SU-DHL-6 (cell line): ENCODE measurements around the gene WDFY1.

Experiments used
- H2AFZ ChIP-seq: fragments of 200-600 bp; sonication (generic); 2 replicates; pipeline ENCODE4 v1.6.1; 2014; ENCODE audit warnings: low read depth, mild to moderate bottlenecking, moderate library complexity, mixed read lengths, antibody characterized with exemption, low read length; ENCODE audit not compliant: severe bottlenecking
- H3F3A ChIP-seq: fragments of 200-600 bp; shearing (Covaris generic); 2 replicates; pipeline ENCODE4 v1.6.0; 2016; ENCODE audit warnings: antibody characterized with exemption, mild to moderate bottlenecking; ENCODE audit not compliant: insufficient read depth
- H3K27ac ChIP-seq: fragments of 200-600 bp; sonication (generic); 2 replicates; pipeline ENCODE4 v1.5.1; 2016; ENCODE audit warnings: low read depth, mild to moderate bottlenecking, low read length, moderate library complexity, mixed read lengths
- H3K27me3 ChIP-seq: fragments of 200-600 bp; sonication (generic), shearing (Covaris generic); 2 replicates; pipeline ENCODE4 v1.6.0; 2014; ENCODE audit warnings: mild to moderate bottlenecking, low read length
- H3K36me3 ChIP-seq: fragments of 200-600 bp; sonication (generic); 2 replicates; pipeline ENCODE4 v1.6.1; 2014; ENCODE audit warnings: mild to moderate bottlenecking, low read length, mixed read lengths
- H3K4me2 ChIP-seq: fragments of 300-600, 200-600 bp; shearing (Covaris generic), sonication (generic); 2 replicates; pipeline ENCODE4 v1.6.0; 2014; ENCODE audit warnings: low read length, low read depth, mild to moderate bottlenecking; ENCODE audit not compliant: poor library complexity, severe bottlenecking
- H3K4me3 ChIP-seq: fragments of 200-600 bp; sonication (generic); 2 replicates; pipeline ENCODE4 v1.5.1; 2014; ENCODE audit warnings: antibody characterized with exemption, low read length, mild to moderate bottlenecking, mixed read lengths; ENCODE audit not compliant: insufficient read depth, poor library complexity, severe bottlenecking
- H3K79me2 ChIP-seq: fragments of 200-600 bp; sonication (generic); 2 replicates; pipeline ENCODE4 v1.6.1; 2014; ENCODE audit warnings: mild to moderate bottlenecking, low read length, moderate library complexity; ENCODE audit not compliant: insufficient read depth
- H3K9ac ChIP-seq: fragments of 200-600 bp; sonication (generic); 2 replicates; pipeline ENCODE4 v1.7.0; 2014; ENCODE audit warnings: mild to moderate bottlenecking, low read length
- H3K9me2 ChIP-seq: fragments of 200-600 bp; sonication (generic); replicated peaks from 2 replicates; pipeline ENCODE4 v1.6.1; 2014; ENCODE audit warnings: low read length; ENCODE audit not compliant: insufficient read depth
- H3K9me3 ChIP-seq: fragments of 200-600 bp; sonication (generic); 2 replicates; pipeline ENCODE4 v1.6.1; 2014; ENCODE audit warnings: low read length, mixed read lengths; ENCODE audit not compliant: insufficient read depth
- H4K20me1 ChIP-seq: fragments of 200-600 bp; sonication (generic); 2 replicates; pipeline ENCODE4 v1.6.1; 2014; ENCODE audit warnings: low read depth, mild to moderate bottlenecking, antibody characterized with exemption, low read length, moderate library complexity, mixed read lengths
- CTCF ChIP-seq: fragments of 200-600 bp; sonication (generic); IDR thresholded peaks from one replicate; pipeline ENCODE4 v1.5.1; 2017; ENCODE audit warnings: antibody characterized with exemption, mild to moderate bottlenecking, low read length, moderate library complexity; ENCODE audit not compliant: insufficient read depth, poor library complexity, severe bottlenecking
- EZH2phosphoT487 ChIP-seq: fragments of 200-600 bp; sonication (generic), shearing (Covaris generic); conservative IDR thresholded peaks from 2 replicates; pipeline ENCODE4 v1.6.1; 2018; ENCODE audit warnings: mild to moderate bottlenecking, antibody characterized with exemption, low read length, moderate library complexity, mixed read lengths

The WDFY1 gene

GRCh38 chr2:223894009-223894408 lies 51.1 kb downstream of the WDFY1 start:
- H3K4me2 ChIP-seq, result no peak overlapping the region
- no peak overlapping the region for H2AFZ ChIP-seq
- no peaks in the 10 kb centered on the region for H3K9me2 ChIP-seq
- no peaks in the 10 kb centered on the region for H3K79me2 ChIP-seq
- no peaks in the 10 kb centered on the region for H4K20me1 ChIP-seq
- TF ChIP-seq EZH2phosphoT487 (no peak), CTCF (no peak)
- no peaks in the 10 kb centered on the region for H3K27me3 ChIP-seq
- no peak overlapping the region for H3K9ac ChIP-seq
- H3K27ac ChIP-seq, result no peak overlapping the region
- H3K36me3 ChIP-seq, result no peaks in the 10 kb centered on the region
- H3K4me3 ChIP-seq, result no peak overlapping the region
- H3F3A ChIP-seq, result no peaks in the 10 kb centered on the region
- H3K9me3 ChIP-seq, result no peaks in the 10 kb centered on the region

- Histone ChIP-seq H3K27me3 (no peaks in the 10 kb centered on the region), H3K9me3 (no peaks in the 10 kb centered on the region), H3K79me2 (no peaks in the 10 kb centered on the region), H3K27ac (no peak overlapping the region), H3K9ac (no peak overlapping the region), H3K4me3 (no peak overlapping the region), H3F3A (no peaks in the 10 kb centered on the region), H3K9me2 (no peaks in the 10 kb centered on the region), H3K4me2 (no peak overlapping the region), H3K36me3 (no peaks in the 10 kb centered on the region), H2AFZ (no peak overlapping the region), H4K20me1 (no peaks in the 10 kb centered on the region)
- TF ChIP-seq EZH2phosphoT487 (no peak), CTCF (no peak)
These were observed 54.4 kb downstream of the WDFY1 start for GRCh38 chr2:223890721-223891120.

- Histone ChIP-seq H3F3A (no peaks in the 10 kb centered on the region), H3K36me3 (no peaks in the 10 kb centered on the region), H3K9ac (no peak overlapping the region), H3K79me2 (no peaks in the 10 kb centered on the region), H2AFZ (no peak overlapping the region), H3K9me2 (no peaks in the 10 kb centered on the region), H3K27me3 (no peaks in the 10 kb centered on the region), H3K27ac (no peak overlapping the region), H3K9me3 (no peaks in the 10 kb centered on the region), H3K4me3 (no peak overlapping the region), H4K20me1 (no peaks in the 10 kb centered on the region), H3K4me2 (no peak overlapping the region)
- TF ChIP-seq CTCF, result no peak
- TF ChIP-seq EZH2phosphoT487, result no peak
These were observed 55.9 kb downstream of the WDFY1 start for GRCh38 chr2:223889229-223889628.

- Histone ChIP-seq H3K36me3 (no peaks in the 10 kb centered on the region), H3K9me3 (no peaks in the 10 kb centered on the region), H3K4me2 (no peak overlapping the region), H2AFZ (no peak overlapping the region), H3K27ac (no peak overlapping the region), H3K79me2 (no peaks in the 10 kb centered on the region), H3F3A (no peaks in the 10 kb centered on the region), H3K9me2 (no peaks in the 10 kb centered on the region), H3K4me3 (no peak overlapping the region), H4K20me1 (no peaks in the 10 kb centered on the region), H3K27me3 (no peaks in the 10 kb centered on the region), H3K9ac (no peak overlapping the region)
- no peak for TF ChIP-seq EZH2phosphoT487
- no peak for TF ChIP-seq CTCF
These were observed 56.9 kb downstream of the WDFY1 start for GRCh38 chr2:223888251-223888650.
